Amygdala (tissue), 56 donors: ENCODE results near the gene ABCA1.
A peak's percentile ranks its signal among the peaks of the same experiment; 100 is the strongest.
"Not testable (repeated sequence)": the region's sequence is repeated elsewhere in the genome, so short reads cannot be mapped to it uniquely, and the experiment has no call there.

ENCODE experiments used
- DNase-seq, 56 donors: peaks; one replicate each; lab custom pipeline; 2025; lab: John Stamatoyannopoulos, UW

ABCA1 gene

GRCh38 chr9:104906441-104907277 lies 21.3 kb downstream of the ABCA1 start:
- DNase-seq: peak in 3 of 56 donors; percentile 26 to 60 (median 35)

GRCh38 chr9:104905931-104906330 lies 22.0 kb downstream of the ABCA1 start:
- no peak for DNase-seq

- DNase-seq: no peak
Observed at GRCh38 chr9:104905153-104905901, 22.6 kb downstream of the ABCA1 start.

DNA sequence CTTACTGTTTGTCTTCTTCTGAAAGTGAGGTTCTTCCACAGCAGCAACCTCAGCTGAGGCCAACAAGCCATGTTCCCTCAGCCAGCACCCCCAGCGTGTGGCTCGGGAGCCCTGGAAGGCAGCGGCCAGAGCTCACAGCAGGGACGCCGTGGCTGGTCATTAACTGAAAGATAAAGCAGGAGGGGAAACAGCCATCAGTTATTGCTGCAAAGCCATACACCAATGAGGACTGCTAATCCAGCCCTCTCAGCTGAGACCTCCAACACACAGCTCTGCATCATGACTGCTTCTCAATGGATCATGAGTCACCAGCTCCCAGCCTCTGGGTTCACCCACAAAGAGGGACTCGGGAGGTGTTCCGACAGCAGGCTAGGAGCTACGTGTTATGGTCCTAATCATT lies 24.3 kb downstream of the ABCA1 start:
- DNase-seq: no peak

DNA sequence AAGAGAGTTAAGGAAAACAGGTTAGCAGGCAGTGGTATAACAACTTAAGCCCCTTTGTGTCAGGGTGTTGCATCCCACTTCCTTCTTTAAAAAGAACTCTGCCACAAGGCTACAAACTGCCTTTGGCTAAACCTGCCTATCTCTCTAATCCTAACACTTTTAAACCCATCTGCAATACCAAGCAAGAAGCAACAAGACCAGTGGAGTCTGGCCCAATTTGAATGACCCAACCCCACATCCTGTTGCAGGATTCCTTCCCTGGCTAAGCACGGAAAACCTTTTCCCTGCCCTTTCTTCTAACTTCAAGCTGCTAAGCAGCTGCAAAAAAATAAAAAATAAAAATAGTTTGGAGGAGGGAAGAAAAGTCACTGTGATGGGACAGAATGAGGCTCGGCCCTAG lies 27.1 kb downstream of the ABCA1 start:
- DNase-seq: no peak

GRCh38 chr9:104900324-104900723 lies 27.6 kb downstream of the ABCA1 start:
- no peak for DNase-seq

DNA sequence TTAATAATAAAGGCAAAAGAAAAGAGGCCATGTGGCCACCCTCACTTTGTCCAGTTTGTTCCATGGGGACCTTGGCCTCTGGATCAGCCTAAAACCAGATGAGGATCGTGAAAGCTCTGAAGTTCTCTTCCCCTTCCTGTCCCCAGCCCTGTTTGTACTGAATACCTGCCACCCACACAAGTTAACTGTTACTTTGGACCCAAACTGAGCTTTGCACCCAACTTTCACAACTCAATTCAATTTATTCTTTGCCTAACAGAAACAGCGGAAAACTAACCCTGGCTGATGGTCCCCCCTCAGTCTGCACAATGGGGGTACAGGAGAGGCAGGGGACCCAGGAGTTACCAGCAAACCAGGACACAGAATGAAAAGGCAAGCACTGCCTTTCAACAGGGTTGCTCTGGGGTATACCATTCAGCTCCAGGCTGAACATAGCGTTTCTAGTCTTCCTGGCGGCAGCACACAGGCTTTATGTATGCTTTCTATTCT lies 28.2 kb downstream of the ABCA1 start:
- no peak for DNase-seq

DNA sequence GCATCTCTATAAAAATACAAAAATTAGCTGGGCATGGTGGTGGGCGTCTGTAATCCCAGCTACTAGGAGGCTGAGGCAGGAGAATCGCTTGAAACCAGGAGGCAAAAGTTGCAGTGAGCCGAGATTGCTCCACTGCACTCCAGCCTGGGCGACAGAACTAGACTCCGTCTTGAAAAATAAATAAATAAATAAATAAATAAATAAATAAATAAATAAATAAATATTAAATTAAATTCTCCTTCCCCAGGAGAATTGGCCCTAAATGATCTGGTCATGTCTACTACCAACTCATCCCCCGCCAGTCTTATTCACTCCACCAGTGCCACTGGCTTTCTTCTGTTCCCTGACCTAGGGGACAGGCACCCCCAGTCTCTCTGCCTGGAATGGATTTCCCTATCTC lies 29.6 kb downstream of the ABCA1 start:
- DNase-seq: not testable (repeated sequence)

DNA sequence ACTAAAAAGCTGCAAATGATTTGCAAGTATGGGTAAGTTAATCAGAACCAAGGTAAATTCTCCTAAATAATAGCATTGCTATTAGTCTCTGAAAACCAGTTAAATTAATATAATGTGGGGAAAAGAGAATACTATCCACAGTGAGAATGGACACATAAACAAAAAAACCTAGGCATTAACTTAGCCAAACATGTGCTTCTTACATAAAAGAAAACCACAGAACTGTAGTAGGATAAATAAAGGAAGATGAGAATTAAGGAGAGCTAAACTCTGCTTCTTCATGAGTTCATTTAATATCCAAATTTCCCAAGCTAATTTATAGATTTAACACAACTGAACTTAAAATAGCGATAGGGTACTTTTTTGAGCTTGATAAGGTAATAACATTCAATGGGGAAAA lies 31.8 kb downstream of the ABCA1 start:
- DNase-seq: no peak

GRCh38 chr9:104895572-104895971 lies 32.4 kb downstream of the ABCA1 start:
- no peak for DNase-seq

- no peak for DNase-seq
Observed at GRCh38 chr9:104892701-104893100, 35.3 kb downstream of the ABCA1 start.

DNA sequence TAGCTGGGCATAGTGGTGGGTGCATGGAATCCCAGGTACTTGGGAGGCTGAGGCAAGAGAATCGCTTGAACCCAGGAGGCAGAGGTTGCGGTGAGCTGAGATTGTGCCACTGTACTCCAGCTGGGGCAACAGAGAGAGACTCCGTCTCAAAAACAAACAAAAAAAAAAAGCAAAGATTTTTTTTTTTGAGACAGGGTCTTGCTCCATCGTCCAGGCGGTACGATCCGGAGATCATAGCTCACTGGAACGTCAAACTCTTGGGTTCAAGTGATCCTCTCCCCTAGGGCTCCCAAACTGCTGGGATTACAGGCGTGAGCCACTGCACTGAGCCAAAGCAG lies 37.6 kb downstream of the ABCA1 start:
- DNase-seq: no peak

DNA sequence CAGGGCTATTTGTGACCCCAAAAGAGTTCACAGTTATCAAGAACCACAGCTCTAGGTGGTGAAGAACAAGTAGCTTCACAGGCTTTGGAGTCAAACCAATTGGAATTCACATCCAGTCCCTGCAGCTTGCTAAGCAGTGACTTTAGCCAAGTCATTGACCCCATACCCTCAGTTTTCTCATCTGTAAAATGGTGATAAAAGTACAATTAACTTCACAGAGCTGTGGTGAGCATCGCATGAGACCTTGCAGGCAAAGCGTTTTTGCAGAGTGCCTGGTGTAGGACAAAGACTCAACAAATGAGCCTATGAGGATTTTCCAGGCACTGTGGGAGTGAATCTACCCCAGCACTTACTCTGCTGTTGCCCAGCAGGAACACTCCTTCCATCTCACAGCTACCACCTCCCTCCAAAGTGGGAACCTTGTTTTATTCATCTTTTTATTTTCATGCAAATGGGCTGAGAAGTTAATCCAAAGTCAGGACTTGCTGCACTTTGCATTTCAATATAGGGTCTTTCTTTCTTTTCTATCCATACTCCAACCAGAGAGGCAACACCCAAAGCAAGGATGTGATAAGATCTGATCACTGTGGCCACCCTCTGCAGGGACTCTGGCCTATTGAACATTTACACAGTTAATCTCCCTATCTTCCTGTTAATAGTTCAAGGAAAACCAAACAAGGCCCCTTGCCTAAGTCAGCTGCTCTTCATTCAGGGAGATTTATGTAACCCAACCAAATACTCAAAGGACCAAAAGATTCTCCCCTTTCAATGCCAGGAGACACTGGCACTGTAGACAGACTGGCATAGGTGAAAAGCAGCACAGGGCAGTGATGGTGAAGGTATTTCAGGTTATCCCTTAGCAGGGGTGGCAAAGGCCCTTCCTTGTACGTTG lies 41.9 kb downstream of the ABCA1 start:
- no peak for DNase-seq

GRCh38 chr9:104883169-104883568 lies 44.8 kb downstream of the ABCA1 start:
- no peak for DNase-seq

GRCh38 chr9:104882566-104882965 lies 45.4 kb downstream of the ABCA1 start:
- DNase-seq: no peak

DNA sequence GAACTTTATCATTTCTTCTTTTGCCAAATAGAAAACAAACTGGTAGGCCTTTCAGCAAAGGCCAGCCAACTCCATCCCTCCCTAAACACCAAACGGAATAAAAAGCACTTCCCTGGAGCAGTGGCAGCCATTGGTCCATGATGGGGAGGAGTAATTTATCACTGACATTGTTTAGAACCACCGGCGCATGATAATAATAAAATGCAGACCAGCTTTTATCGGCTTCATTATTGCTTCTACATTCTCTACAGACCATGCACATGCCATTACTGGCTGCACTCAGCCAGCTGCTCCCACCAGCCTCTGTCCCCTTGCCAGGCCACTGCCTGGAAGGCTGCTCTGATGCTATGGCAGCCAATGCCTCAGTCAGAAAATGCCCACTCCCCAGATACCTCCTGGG lies 45.9 kb downstream of the ABCA1 start:
- DNase-seq: peak in 3 of 56 donors; percentile 12 to 13 (median 12)

GRCh38 chr9:104879555-104880309 lies 48.2 kb downstream of the ABCA1 start:
- DNase-seq: no peak

- no peak for DNase-seq
Observed at GRCh38 chr9:104876587-104876986, 51.4 kb downstream of the ABCA1 start.

GRCh38 chr9:104875897-104876296 lies 52.1 kb downstream of the ABCA1 start:
- no peak for DNase-seq

DNA sequence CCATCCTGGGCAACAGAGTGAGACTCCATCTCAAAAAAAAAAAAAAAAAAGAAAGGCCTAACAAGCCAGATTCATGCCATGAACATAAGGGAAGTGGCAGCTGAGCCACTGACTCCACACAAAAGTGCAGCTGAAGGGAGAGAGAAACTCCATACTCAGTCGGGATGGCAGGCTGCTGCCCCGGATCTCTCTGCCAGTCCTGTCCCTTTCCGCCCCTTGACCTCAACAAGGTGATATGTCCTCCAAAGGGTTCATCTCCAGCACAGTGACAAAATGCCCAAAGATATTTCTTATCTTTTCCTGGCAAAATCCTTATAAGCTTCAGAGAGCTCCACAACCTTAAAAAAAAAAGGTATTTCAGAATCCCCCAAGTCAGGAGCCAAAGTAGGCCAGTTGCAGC lies 52.6 kb downstream of the ABCA1 start:
- DNase-seq: no peak
